T follicular helper cell (primary cell): ENCODE data around the gene CABYR.
A peak's percentile ranks its signal among the peaks of the same experiment; 100 is the strongest.
"Not testable (repeated sequence)": the region's sequence is repeated elsewhere in the genome, so short reads cannot be mapped to it uniquely, and the experiment has no call there.

Experiments used
- DNase-seq: peaks from one replicate; pipeline ENCODE4 v3.0.0-alpha.2; 2020; ENCODE audit warnings: low read depth

Gene CABYR

GRCh38 chr18:24128700-24129099 is 10.2 kb upstream of the CABYR start:
- DNase-seq: no peak

- DNase-seq: no peak
Observed at GRCh38 chr18:24130494-24130893, 8.4 kb upstream of the CABYR start.

GRCh38 chr18:24136967-24137373 is 1.9 kb upstream of the CABYR start:
- no peak for DNase-seq

GRCh38 chr18:24138409-24138788 is 463 bp upstream of the CABYR start:
- no peak for DNase-seq

GRCh38 chr18:24140697-24141096 is 1.8 kb downstream of the CABYR start:
- no peak for DNase-seq

- no peak for DNase-seq
Observed at GRCh38 chr18:24142376-24142775, 3.5 kb downstream of the CABYR start.

GRCh38 chr18:24149591-24149990 is 10.7 kb downstream of the CABYR start:
- DNase-seq: not testable (repeated sequence)

GRCh38 chr18:24153397-24153796 is 14.5 kb downstream of the CABYR start:
- DNase-seq: no peak

- no peak for DNase-seq
Observed at GRCh38 chr18:24157855-24158254, 19.0 kb downstream of the CABYR start.

- no peak for DNase-seq
Observed at GRCh38 chr18:24160086-24160485, 21.2 kb downstream of the CABYR start.

GRCh38 chr18:24161304-24161703 is 22.4 kb downstream of the CABYR start:
- no peak for DNase-seq

GRCh38 chr18:24168496-24168895 is 29.6 kb downstream of the CABYR start:
- DNase-seq: no peak

- DNase-seq: no peak
Observed at GRCh38 chr18:24170360-24170759, 31.5 kb downstream of the CABYR start.

- no peak for DNase-seq
Observed at GRCh38 chr18:24173997-24174396, 35.1 kb downstream of the CABYR start.

GRCh38 chr18:24176727-24177416 is 38.0 kb downstream of the CABYR start:
- DNase-seq: peak; percentile 11

- no peak for DNase-seq
Observed at GRCh38 chr18:24177499-24178133, 38.8 kb downstream of the CABYR start.

- no peak for DNase-seq
Observed at GRCh38 chr18:24180048-24180447, 41.2 kb downstream of the CABYR start.

GRCh38 chr18:24181806-24182205 is 42.9 kb downstream of the CABYR start:
- no peak for DNase-seq

- DNase-seq: no peak
Observed at GRCh38 chr18:24185805-24186204, 46.9 kb downstream of the CABYR start.

- no peak for DNase-seq
Observed at GRCh38 chr18:24187049-24187448, 48.2 kb downstream of the CABYR start.

GRCh38 chr18:24187689-24188088 is 48.8 kb downstream of the CABYR start:
- no peak for DNase-seq

- DNase-seq: no peak
Observed at GRCh38 chr18:24188120-24188519, 49.3 kb downstream of the CABYR start.

GRCh38 chr18:24189007-24189528 is 50.2 kb downstream of the CABYR start:
- DNase-seq: no peak
